CD4-positive, alpha-beta T cell treated with Interleukin-17A for 4 hours (primary cell): Measurements from ENCODE around the gene RGS11.

ENCODE experiments used
- DNase-seq: peaks from one replicate; pipeline ENCODE4 v3.0.0-alpha.2; 2020; ENCODE audit warnings: mixed read lengths

The RGS11 gene

DNA sequence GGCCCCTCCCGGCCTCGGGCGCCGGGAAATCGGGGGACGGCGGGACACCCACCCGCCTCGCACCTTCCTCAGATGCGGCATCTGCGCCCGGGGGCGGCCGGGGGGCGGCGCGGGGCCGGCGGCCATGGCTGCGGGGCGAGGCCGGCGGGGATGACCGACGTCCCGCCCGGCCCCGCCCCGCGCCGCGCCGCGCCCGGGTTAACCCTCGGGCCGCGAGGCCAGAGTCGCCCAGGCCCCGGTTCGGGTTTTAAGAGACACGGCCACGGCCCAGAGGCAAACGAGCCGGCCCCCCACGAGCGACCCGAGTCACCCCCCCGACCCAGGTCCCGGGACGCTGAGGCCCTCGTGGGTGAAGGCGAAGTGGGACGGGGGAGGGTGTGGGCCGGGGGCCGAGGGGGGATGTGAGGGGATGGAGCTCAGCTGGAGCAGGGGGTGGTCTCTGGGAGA, at the start of gene RGS11:
Gene RGS11, minus strand, starts transcription at position 159 of the 447 bp plus-strand sequence. Its CDS starts 33 bp downstream, at position 126.
- DNase-seq: no peak

- peak; percentile 80 for DNase-seq
Measured at GRCh38 chr16:324451-325334, 48.9 kb upstream of the RGS11 start.

DNA sequence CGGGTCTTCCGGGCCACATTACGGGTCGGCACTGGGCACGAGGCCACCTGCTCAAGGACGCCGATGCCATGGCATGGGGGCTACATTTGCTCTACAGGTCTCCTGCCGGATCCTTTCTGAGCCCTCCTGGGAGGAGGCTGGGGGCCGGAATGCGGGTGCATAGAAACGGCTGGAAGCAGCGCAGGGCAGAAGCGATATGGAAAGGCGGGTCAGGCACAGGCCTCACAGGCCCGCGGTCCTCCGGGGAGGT, 48.4 kb upstream of the RGS11 start:
- DNase-seq: no peak

DNA sequence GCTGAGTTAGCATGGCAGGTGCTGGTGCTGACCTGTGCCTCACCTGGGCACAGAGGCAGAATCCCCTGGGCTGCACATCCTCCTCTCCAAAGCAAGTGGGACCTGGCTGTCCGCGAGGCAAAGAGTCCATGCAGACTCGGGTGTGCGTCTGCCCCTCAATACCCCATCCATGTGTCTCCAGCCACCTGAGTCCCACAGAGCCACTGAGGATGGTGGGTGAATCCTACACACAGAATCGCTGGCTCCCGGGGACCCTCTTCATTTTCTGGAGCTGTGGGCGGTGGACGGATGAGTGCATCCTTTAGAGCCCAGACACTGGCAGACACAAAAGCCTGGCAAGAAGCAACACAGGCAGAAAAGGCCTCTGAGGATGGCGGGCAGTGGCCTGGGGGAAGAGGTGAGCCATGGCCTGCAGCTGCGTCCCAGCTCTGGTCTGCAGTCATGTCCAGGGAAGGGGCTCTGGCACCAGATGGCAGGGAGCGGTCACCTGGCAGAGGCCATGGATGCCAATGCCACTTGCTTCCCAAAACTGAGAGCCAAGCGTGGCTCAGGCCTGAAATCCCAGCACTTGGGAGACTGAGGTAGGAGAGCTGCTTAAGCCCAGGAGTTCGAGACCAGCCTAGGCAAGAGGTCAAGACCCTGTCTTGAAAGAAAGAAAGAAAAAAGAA, 46.9 kb upstream of the RGS11 start:
- no peak for DNase-seq

DNA sequence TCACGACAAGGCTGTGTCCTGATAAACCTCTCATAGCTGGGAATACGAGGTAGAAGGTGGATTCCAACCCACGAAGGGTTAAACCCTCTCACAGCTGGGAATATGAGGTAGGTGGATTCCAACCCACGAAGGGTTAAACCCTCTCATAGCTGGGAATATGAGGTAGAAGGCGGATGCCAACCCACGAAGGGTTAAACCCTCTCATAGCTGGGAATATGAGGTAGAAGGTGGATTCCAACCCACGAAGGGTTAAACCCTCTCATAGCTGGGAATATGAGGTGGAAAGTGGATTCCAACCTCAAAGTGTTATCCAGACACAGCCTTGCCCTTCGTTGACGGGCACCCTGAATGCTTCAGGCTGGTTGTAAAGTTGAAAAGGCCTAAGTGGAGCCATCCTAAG, 45.8 kb upstream of the RGS11 start:
- DNase-seq: no peak

- no peak for DNase-seq
Measured at GRCh38 chr16:320206-320605, 44.5 kb upstream of the RGS11 start.

GRCh38 chr16:318628-319027, 42.9 kb upstream of the RGS11 start:
- DNase-seq: no peak

- no peak for DNase-seq
Measured at GRCh38 chr16:317583-317982, 41.8 kb upstream of the RGS11 start.

DNA sequence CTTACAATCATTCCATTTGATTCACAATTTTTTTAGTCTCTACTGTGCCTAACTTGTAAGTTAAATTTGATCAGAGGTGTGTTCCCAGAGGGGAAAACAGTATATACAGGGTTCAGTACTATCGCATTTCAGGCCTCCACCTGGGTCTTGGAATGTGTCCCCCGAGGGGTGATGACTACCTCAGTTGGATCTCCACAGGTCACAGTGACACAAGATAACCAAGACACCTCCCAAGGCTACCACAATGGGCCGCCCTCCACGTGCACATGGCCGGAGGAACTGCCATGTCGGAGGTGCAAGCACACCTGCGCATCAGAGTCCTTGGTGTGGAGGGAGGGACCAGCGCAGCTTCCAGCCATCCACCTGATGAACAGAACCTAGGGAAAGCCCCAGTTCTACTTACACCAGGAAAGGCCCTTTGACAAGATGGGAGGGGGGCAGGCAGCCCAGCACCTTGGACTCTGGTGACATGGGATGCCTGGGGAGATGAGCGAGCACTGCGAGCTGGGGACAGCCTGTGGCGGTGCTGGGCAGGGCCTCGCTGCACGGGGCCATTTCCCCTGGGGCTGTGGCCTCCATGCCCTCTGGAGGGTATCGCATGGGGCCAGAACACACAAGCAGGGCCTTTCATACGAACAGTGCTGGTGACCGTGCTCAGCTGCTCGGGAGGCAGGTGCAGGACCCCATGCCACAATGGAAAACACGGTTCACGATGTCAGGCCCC, 41.2 kb upstream of the RGS11 start:
- DNase-seq: no peak

DNA sequence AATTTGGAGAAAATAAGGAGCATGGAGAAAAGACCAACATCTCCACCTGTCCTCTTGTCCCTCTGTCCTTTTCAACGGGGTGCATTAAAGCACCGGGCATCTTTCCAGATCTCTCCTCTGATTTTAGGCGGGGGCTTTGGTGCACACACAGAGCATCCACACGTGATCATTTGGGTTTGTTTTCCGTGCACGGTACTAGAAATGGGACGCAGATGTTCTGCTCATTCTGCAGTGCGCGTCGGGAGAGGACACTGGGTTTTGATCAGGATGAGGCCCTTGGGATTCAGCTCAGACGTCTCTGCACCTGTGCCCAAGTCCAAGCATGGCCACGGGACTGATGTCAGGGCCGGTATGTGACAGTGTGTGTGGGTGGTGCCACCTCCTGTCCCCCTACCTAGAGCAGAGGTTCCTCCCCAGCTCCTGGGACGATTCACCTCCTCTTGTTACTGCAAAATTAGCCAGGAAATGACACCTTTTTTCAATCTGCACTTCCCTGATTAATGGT, 39.1 kb upstream of the RGS11 start:
- no peak for DNase-seq

DNA sequence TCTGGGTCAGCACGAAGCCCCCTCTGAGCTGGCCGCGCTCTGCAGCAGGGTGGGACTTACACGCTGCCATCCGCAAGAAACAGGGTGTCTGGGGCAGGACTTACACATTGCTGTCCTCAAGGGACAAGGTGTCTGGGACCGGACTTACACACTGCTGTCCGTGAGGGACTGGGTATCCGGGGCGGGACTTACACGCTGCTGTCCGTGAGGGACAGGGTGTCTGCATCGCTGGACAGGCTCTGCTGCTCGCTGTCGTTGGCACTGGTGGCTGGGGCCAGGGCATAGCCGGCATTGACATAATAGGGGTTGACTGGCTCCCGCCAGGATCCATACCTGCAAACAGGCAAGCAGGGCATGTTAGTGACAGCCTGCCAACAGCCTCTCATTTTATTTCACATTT, 38.6 kb upstream of the RGS11 start:
- no peak for DNase-seq

GRCh38 chr16:311725-312124, 36.0 kb upstream of the RGS11 start:
- DNase-seq: no peak

GRCh38 chr16:309476-309875, 33.7 kb upstream of the RGS11 start:
- peak; percentile 39 for DNase-seq

DNA sequence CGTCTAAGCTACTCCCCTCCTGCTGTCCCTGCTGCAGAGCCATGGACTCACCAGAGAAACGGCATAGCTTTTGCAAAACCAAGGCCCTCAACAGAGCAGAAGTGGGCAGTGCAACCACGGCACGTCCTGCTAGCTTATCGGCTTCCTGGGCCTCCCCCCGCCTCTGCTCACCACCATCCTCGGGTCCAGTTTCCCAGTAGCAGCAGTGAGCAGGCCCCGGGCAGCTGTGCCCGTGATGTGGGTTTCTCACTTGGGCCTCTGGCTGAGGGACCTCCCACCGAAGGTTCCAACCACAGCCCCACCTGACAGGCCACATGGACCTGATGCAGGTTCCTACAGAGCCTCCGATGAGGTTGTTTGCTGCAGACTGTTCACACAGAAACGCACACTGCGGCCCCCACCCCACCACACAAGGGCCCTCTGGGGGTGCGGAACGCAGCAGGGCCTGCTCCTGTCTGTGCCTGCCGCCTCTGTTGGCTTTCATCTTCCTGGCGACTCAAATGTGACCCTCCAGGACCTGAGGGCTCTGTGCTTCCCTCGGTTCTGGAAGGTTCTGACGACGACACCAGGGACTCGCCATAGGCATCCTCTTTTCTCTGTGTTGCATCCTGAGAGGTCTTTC, 32.1 kb upstream of the RGS11 start:
- DNase-seq: no peak

GRCh38 chr16:306911-307370, 31.2 kb upstream of the RGS11 start:
- no peak for DNase-seq

DNA sequence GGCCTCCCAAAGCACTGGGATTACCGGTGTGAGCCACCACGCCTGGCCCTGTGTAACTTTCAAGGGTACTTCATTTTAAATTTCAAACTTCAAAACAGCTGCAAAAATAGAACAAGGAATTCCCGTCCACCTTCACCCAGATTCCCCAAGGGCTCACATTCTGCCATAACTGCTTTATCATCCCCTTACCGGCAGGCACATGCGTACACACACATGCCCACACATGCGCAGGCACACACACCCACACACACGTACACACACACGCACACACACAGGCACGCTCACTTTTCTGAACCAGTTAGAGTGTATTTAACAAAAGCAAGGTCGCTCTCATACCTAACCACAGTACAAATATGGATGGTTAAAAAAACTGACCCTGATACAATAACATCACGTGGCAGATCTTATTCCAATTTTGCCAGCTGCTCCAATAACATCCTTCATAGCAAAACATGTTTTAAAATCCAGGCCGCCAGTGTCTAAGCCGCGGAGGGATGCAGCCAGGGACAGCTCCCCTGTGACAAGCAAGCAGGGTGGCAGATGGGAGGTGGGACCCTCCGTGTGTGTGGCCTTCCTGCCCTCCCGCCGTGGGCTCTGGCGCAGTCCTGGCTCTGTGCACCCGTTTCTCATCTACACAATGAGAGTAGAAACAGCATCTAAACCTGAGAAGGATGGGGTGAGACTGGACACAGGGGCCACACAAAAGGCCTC, 30.3 kb upstream of the RGS11 start:
- no peak for DNase-seq

- DNase-seq: peak; percentile 37
Measured at GRCh38 chr16:303760-304505, 28.2 kb upstream of the RGS11 start.

DNA sequence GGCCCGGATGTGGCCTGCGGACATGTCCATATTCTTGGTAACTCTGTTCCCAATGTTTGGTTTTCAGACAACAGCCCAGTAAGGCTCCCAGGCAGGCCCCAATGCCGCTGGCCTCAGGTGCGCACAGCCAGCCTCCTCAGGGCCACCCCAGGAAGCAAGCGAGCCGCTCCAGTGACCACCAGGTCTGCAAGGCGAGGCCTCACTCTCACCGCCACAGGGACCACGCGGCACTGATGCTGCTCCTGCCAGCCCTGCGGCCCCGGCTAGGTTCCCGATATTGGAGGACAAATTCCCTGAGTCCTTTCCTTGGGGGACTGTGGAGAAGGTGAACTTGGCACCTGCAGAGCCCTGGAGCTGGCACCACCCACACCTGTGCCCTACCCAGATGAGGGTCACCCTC, 26.2 kb upstream of the RGS11 start:
- no peak for DNase-seq

GRCh38 chr16:301235-301634, 25.5 kb upstream of the RGS11 start:
- no peak for DNase-seq

- no peak for DNase-seq
Measured at GRCh38 chr16:297832-298231, 22.1 kb upstream of the RGS11 start.

DNA sequence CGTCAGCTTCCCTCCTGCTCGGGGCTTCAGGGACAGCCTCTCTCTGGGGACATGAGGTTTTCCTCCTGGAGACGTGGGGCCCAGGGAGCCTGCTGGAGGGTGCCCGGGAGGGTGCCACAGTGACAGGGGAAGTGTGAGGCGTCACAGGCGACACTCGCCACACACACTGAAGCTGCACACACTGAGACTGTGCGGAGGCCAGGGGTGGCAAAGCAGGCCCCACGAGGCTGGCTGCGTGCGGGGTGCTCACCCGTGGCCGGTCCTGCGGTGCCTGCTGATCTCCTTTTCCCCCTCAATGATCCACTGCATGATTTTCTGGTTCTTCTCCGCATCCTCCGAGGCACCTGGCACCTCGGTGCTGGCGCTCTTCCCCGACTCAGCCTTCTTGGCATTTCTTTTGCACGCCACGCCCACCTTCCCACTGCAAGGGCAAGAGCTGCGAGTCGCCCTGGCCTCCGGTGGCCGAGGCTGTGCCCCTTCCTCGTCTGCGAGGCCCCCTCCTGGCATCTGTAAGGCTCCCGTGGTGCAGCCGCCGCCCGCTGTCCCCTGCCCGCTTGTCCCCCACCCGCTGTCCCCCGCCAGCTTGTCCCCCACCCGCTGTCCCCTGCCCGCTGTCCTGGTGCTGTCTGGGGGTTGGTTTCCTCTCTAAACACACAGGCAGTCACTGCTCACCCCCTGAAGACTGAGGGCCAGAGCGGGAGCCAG, 21.2 kb upstream of the RGS11 start:
- no peak for DNase-seq
